GM18951 (cell line): ENCODE measurements around the gene CIDEA.
"Not testable (repeated sequence)": the region's sequence is repeated elsewhere in the genome, so short reads cannot be mapped to it uniquely, and the experiment has no call there.

Source experiments
- POLR2A ChIP-seq: IDR thresholded peaks from 4 replicates; pipeline ENCODE4 v1.6.1; 2011; ENCODE audit warnings: mild to moderate bottlenecking; ENCODE audit not compliant: insufficient read length, insufficient read depth; ENCODE audit errors: extremely low read depth
- in situ Hi-C: fragments of 300-500 bp; cut with MboI; formaldehyde crosslinking; loops from one replicate; pipeline ENCODE4 v1.12.0; 2022; ENCODE audit warnings: low sequenced_read_pairs, mixed read lengths, inconsistent platforms; ENCODE audit not compliant: unreplicated experiment

The CIDEA gene

GRCh38 chr18:12254136-12254819 is at the start of gene CIDEA:
CIDEA (plus strand) TSS chr18:12254361; CDS start chr18:12254384, 23 bp downstream.
- in situ Hi-C loops: no loop called here
- TF ChIP-seq POLR2A: no peak

- in situ Hi-C loops: not testable (repeated sequence)
Measured at GRCh38 chr18:12208296-12209153, 45.6 kb upstream of the CIDEA start.

- in situ Hi-C loops: loop anchor here (5.0 kb wide), 1 partner anchor 1590 kb away; no protein-coding TSS in a partner anchor
Measured at GRCh38 chr18:12212308-12212707, 41.9 kb upstream of the CIDEA start.

GRCh38 chr18:12214296-12215005 is 39.7 kb upstream of the CIDEA start:
- in situ Hi-C loops: loop anchor here (5.0 kb wide), 1 partner anchor 1592 kb away; no protein-coding TSS in a partner anchor

- in situ Hi-C loops: not testable (repeated sequence)
Measured at GRCh38 chr18:12216471-12216870, 37.7 kb upstream of the CIDEA start.

GRCh38 chr18:12218603-12219002 is 35.6 kb upstream of the CIDEA start:
- in situ Hi-C loops: not testable (repeated sequence)

GRCh38 chr18:12222041-12222440 is 32.1 kb upstream of the CIDEA start:
- in situ Hi-C loops: not testable (repeated sequence)

GRCh38 chr18:12223326-12223725 is 30.8 kb upstream of the CIDEA start:
- in situ Hi-C loops: not testable (repeated sequence)

GRCh38 chr18:12226807-12227206 is 27.4 kb upstream of the CIDEA start:
- in situ Hi-C loops: loop anchor here (5.0 to 25.0 kb wide), 2 partner anchors 140 to 1620 kb away; partner anchors contain the start of gene ANKRD62

GRCh38 chr18:12227399-12228186 is 26.6 kb upstream of the CIDEA start:
- in situ Hi-C loops: loop anchor here (5.0 to 25.0 kb wide), 2 partner anchors 140 to 1620 kb away; partner anchors contain the start of gene ANKRD62

- in situ Hi-C loops: loop anchor here (5.0 to 25.0 kb wide), 2 partner anchors 141 to 1621 kb away; partner anchors contain the start of gene ANKRD62
Measured at GRCh38 chr18:12228308-12228707, 25.9 kb upstream of the CIDEA start.

- in situ Hi-C loops: loop anchor here (25.0 kb wide), 1 partner anchor 143 kb away; the partner anchor contains the start of gene ANKRD62
Measured at GRCh38 chr18:12230561-12230960, 23.6 kb upstream of the CIDEA start.

GRCh38 chr18:12231040-12231882 is 22.9 kb upstream of the CIDEA start:
- in situ Hi-C loops: loop anchor here (25.0 kb wide), 1 partner anchor 144 kb away; the partner anchor contains the start of gene ANKRD62
- TF ChIP-seq POLR2A: no peak
